Psoas muscle (tissue), 8 donors: ENCODE data around the gene C4orf36. TPM values are rescaled to one million over a fixed set of nuclear protein-coding genes. Genes with fewer than 3 reads are reported as not detected.

Experiments
- ATAC-seq, 4 donors: fragments of 200-7000 bp; cut with Tn5 transposase; one replicate each; pipeline ENCODE4 v1.9.1; 2020; ENCODE audit warnings: moderate library complexity in 3 of 4, mild to moderate bottlenecking in 2 of 4
- DNase-seq, 2 donors: peaks; one replicate each; pipeline ENCODE4 v3.0.0-alpha.2; 2020
- H3K27ac ChIP-seq: fragments of 200-600 bp; one replicate; pipeline ENCODE4 v1.8.0; 2022
- H3K27me3 ChIP-seq, 3 donors: fragments of 200-600 bp in 1 of 3; one replicate each; pipeline versions ENCODE4 v1.6.1 to v1.8.0; 2013 to 2022; ENCODE audit warnings: low read length in 2 of 3, mild to moderate bottlenecking in 2 of 3, moderate library complexity in 1 of 3; ENCODE audit not compliant: insufficient read depth in 3 of 3
- H3K36me3 ChIP-seq, 2 donors: fragments of 200-600 bp in 1 of 2; one replicate each; pipeline versions ENCODE4 v1.6.1 to v1.8.0; 2013 to 2022; ENCODE audit warnings: low read depth in 1 of 2, mild to moderate bottlenecking in 1 of 2, moderate library complexity in 1 of 2; ENCODE audit not compliant: insufficient read depth in 1 of 2
- H3K4me1 ChIP-seq: fragments of 200-600 bp; one replicate; pipeline ENCODE4 v1.8.0; 2022
- H3K4me3 ChIP-seq: fragments of 200-600 bp; one replicate; pipeline ENCODE4 v1.8.0; 2022; ENCODE audit warnings: mild to moderate bottlenecking
- H3K9me3 ChIP-seq: fragments of 200-600 bp; one replicate; pipeline ENCODE4 v1.8.0; 2022
- WGBS, 3 donors: extraction: QIAGEN DNeasy Blood & Tissue Kit; methylation state at CpG; one replicate each; pipeline versions ENCODE4 v1.1.6 to v1.1.7; 2013; 5-methylcytosine and 5-hydroxymethylcytosine counted together
- intact Hi-C, 2 donors: fragments of 100-400 bp; cut with DNase I; formaldehyde crosslinking; loops; one replicate each; pipeline versions ENCODE4 v1.11.0 to v1.14.2; 2022
- polyA plus RNA-seq, 3 donors: library from polyadenylated mRNA; stranded (reverse); fragments of 200-250 nt; gene quantifications; one replicate each; pipeline ENCODE4 v1.2.3, GENCODE V29; 2013
- total RNA-seq, 4 donors: library from RNA; stranded (reverse); fragmentation: NEBNext Ultra II Directional in 2 of 4; extraction: Animal tissue kit (Norgen Biotek cat#: 25700) in 2 of 4; gene quantifications; one replicate each; pipeline versions ENCODE4 v1.2.1 to v1.2.4, GENCODE V29; 2021 to 2023
- TF ChIP-seq, protein P1 (sequence below): fragments of 200-600 bp; IDR thresholded peaks from one replicate; pipeline ENCODE4 v1.8.0; 2022; ENCODE audit warnings: antibody characterized with exemption
- donor health status: healthy with polysubstance abuse.
- donor health status: DM: no; HTN: no; CAD: no; lungs with moderate emphysema.
- donor health status: Bipolar disorder and iron deficiency.
- donor health status: healthy.
- donor health status: DM: yes; HTN: yes; CAD: no.
- donor health status: DM: no; HTN: no; CAD: no.
- donor health status: DM: no; HTN: no; CAD: no.
- donor health status: DM: yes; HTN: yes; CAD: no.

Gene C4orf36
- total and polyA plus RNA-seq, 7 donors, result 0.45 to 1.5 (median 0.70) TPM; not detected in 4

GRCh38 chr4:86847571-86847970, 44.7 kb downstream of the C4orf36 start:
- Histone ChIP-seq H3K27ac (no peak overlapping the region), H3K4me3 (peak overlapping the region; percentile 12), H3K4me1 (no peaks in the 10 kb centered on the region), H3K36me3 (no peaks in the 10 kb centered on the region), H3K27me3 (no peaks in the 10 kb centered on the region), H3K9me3 (no peaks in the 10 kb centered on the region)
- DNase-seq (no peak), ATAC-seq (no peak)
- TF ChIP-seq, protein P1, sequence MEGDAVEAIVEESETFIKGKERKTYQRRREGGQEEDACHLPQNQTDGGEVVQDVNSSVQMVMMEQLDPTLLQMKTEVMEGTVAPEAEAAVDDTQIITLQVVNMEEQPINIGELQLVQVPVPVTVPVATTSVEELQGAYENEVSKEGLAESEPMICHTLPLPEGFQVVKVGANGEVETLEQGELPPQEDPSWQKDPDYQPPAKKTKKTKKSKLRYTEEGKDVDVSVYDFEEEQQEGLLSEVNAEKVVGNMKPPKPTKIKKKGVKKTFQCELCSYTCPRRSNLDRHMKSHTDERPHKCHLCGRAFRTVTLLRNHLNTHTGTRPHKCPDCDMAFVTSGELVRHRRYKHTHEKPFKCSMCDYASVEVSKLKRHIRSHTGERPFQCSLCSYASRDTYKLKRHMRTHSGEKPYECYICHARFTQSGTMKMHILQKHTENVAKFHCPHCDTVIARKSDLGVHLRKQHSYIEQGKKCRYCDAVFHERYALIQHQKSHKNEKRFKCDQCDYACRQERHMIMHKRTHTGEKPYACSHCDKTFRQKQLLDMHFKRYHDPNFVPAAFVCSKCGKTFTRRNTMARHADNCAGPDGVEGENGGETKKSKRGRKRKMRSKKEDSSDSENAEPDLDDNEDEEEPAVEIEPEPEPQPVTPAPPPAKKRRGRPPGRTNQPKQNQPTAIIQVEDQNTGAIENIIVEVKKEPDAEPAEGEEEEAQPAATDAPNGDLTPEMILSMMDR, result no peak
- 56 to 64% (median 63%) methylated on average over 4 of the region's 4 CpGs for WGBS, 3 donors
- intact Hi-C loops, result no loop called here

GRCh38 chr4:86846921-86847320, 45.3 kb downstream of the C4orf36 start:
- intact Hi-C loops, result no loop called here
- no peak overlapping the region for H3K27ac ChIP-seq
- H3K4me1 ChIP-seq, result no peaks in the 10 kb centered on the region
- ATAC-seq (no peak), DNase-seq (no peak)
- H3K27me3 ChIP-seq, result no peaks in the 10 kb centered on the region
- TF ChIP-seq, protein P1, result no peak
- H3K36me3 ChIP-seq, result no peaks in the 10 kb centered on the region
- H3K4me3 ChIP-seq, result no peak overlapping the region
- H3K9me3 ChIP-seq, result no peaks in the 10 kb centered on the region

- Histone ChIP-seq H3K4me1 (no peaks in the 10 kb centered on the region), H3K27ac (no peak overlapping the region), H3K4me3 (no peak overlapping the region), H3K9me3 (no peaks in the 10 kb centered on the region), H3K36me3 (no peaks in the 10 kb centered on the region), H3K27me3 (no peaks in the 10 kb centered on the region)
- DNase-seq (no peak), ATAC-seq (no peak)
- intact Hi-C loops, result no loop called here
- 67 to 77% (median 69%) methylated on average over 5 of the region's 5 CpGs for WGBS, 3 donors
- TF ChIP-seq, protein P1, result no peak
Observed at GRCh38 chr4:86845593-86845992, 46.6 kb downstream of the C4orf36 start.

DNA sequence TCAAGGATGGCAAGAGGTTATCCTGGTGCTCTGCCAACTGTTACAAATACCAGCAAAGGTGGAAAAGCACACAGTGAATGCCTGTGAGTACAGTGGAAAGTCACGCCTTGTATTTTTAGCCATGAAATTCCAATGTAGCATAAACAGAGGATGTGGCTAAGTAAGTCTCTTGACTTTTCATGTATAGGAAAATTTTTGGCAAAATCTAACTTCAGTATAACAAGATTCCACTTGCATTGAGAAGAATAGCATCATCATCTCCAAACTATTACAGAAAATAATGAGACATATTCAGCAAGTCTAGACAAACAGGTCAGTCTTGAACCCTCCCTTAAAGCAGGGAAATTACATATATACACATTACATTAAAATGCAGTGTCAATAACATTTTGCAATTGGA, 50.9 kb downstream of the C4orf36 start:
- intact Hi-C loops, result no loop called here
- H3K36me3 ChIP-seq, result no peaks in the 10 kb centered on the region
- TF ChIP-seq, protein P1, result no peak

GRCh38 chr4:86840858-86841257, 51.4 kb downstream of the C4orf36 start:
- WGBS, 3 donors, result 86 to 94% (median 90%) methylated on average over 1 of the region's 1 CpG
- no peak for DNase-seq
- Histone ChIP-seq H3K9me3 (no peaks in the 10 kb centered on the region), H3K4me1 (no peaks in the 10 kb centered on the region), H3K4me3 (no peak overlapping the region), H3K27ac (no peak overlapping the region), H3K36me3 (no peaks in the 10 kb centered on the region), H3K27me3 (no peaks in the 10 kb centered on the region)
- TF ChIP-seq, protein P1, result no peak
- intact Hi-C loops, result no loop called here
- ATAC-seq, result no peak

More for the DNA sequence above, 50.9 kb downstream of the C4orf36 start:
- no peaks in the 10 kb centered on the region for H3K27me3 ChIP-seq
- H3K4me3 ChIP-seq, result no peak overlapping the region
- ATAC-seq (no peak), DNase-seq (no peak)
- no peaks in the 10 kb centered on the region for H3K9me3 ChIP-seq
- H3K4me1 ChIP-seq, result no peaks in the 10 kb centered on the region
- H3K27ac ChIP-seq, result no peak overlapping the region
- 75 to 97% (median 92%) methylated on average over 1 of the region's 1 CpG for WGBS, 3 donors
